Spleen (tissue), 7 donors: ENCODE measurements around the gene MYO1D.
A peak's percentile ranks its signal among the peaks of the same experiment; 100 is the strongest.

ENCODE experiments used
- POLR2A ChIP-seq, 3 donors: fragments of 450-650 bp; IDR thresholded peaks; one replicate each; pipeline ENCODE4 v1.5.1; 2017; ENCODE audit warnings: antibody characterized with exemption in 3 of 3, mild to moderate bottlenecking in 1 of 3
- TF ChIP-seq, protein P1 (sequence below), 11 experiments: fragments of 200-600 bp in 7 of 11; fragments of 450-650 bp in 4 of 11; sonication (generic) in 4 of 11; IDR thresholded peaks in 8 of 11; conservative IDR thresholded peaks in 3 of 11; 1 replicate in 7 of 11; 2 replicates in 4 of 11; pipeline versions ENCODE4 v1.4.0 to v1.8.0; 2016 to 2021; ENCODE audit warnings: antibody characterized with exemption in 11 of 11, inconsistent platforms in 4 of 11, mild to moderate bottlenecking in 1 of 11
- donor health status: DM: no; HTN: no; CAD: no; lungs with moderate emphysema.
- donor health status: DM: no; HTN: no; CAD: no.
- donor health status: DM: no; HTN: no; CAD: no.

DNA sequence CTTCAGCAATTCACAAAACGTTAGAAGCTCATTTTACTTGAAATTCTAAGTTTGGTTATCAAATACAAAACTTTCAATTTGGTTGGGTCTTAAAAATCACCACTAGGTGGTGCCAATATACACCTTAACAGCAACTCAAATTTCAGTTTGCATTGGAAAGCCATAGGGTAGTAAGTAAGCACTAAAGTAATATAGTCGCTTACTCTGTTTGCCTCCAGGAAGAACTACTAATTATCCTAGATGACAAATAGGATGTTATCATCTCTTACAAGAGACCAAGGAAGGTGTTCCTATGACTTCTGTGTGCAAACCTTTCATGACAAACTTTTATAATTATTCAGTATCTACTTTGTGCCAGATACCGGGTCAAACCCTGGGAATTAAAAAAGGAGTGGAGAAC lies 93.3 kb downstream of the MYO1D start:
- TF ChIP-seq, protein P1, sequence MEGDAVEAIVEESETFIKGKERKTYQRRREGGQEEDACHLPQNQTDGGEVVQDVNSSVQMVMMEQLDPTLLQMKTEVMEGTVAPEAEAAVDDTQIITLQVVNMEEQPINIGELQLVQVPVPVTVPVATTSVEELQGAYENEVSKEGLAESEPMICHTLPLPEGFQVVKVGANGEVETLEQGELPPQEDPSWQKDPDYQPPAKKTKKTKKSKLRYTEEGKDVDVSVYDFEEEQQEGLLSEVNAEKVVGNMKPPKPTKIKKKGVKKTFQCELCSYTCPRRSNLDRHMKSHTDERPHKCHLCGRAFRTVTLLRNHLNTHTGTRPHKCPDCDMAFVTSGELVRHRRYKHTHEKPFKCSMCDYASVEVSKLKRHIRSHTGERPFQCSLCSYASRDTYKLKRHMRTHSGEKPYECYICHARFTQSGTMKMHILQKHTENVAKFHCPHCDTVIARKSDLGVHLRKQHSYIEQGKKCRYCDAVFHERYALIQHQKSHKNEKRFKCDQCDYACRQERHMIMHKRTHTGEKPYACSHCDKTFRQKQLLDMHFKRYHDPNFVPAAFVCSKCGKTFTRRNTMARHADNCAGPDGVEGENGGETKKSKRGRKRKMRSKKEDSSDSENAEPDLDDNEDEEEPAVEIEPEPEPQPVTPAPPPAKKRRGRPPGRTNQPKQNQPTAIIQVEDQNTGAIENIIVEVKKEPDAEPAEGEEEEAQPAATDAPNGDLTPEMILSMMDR (IDR thresholded peaks at IDR 0.05 in 8 of 11, conservative IDR thresholded peaks at IDR 0.05 in 3 of 11) = peak; percentile 45 to 84 (median 72)
- TF ChIP-seq POLR2A (IDR thresholded peaks at IDR 0.05) = no peak
